Measurements from ENCODE around the gene DIP2C. TPM values are rescaled to one million over a fixed set of nuclear protein-coding genes. Genes with fewer than 3 reads are reported as not detected.
"Not testable (repeated sequence)": the region's sequence is repeated elsewhere in the genome, so short reads cannot be mapped to it uniquely, and the experiment has no call there.

DIP2C gene
- total and polyA plus RNA-seq, 2 donors: 21.0 to 24.3 TPM

- no peaks in the 10 kb centered on the region for H3K36me3 ChIP-seq (ENCODE audit: insufficient read depth)
- no peak overlapping the region for H3K27ac ChIP-seq (ENCODE audit: low read depth)
- no peak overlapping the region for H3K4me3 ChIP-seq (ENCODE audit: low read depth, low read length)
- DNase-seq (ENCODE audit: extremely low spot score): peak; percentile 78
- no peaks in the 10 kb centered on the region for H3K4me1 ChIP-seq (ENCODE audit: insufficient read depth)
- 55% methylated on average over 19 of the region's 19 CpGs for WGBS
These were observed 76.0 kb downstream of the DIP2C start for GRCh38 chr10:613271-614138.

DNA sequence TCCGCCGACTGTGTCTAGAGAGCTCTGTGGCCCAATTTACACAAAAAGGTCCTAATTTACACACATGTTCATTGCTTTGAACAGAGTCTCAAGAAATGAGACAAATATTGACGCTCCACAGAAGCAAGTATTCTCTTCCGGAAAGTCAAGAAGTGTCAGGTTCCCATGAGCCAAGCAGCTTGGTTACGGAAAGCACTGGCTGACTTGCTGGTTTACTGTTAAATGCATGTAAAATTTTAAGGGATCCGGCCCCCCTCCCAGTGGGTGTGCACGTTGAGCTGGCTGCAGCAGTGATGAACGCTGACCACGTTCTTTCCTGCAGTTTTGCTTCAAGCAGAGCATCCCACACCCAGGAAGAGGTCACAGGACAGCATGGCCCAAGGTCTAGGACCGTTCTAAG is 76.8 kb downstream of the DIP2C start:
- DNase-seq (ENCODE audit: extremely low spot score): no peak
- H3K27ac ChIP-seq (ENCODE audit: low read depth): no peak overlapping the region
- 55% methylated on average over 10 of the region's 10 CpGs for WGBS
- H3K4me1 ChIP-seq (ENCODE audit: insufficient read depth): no peaks in the 10 kb centered on the region
- no peak overlapping the region for H3K4me3 ChIP-seq (ENCODE audit: low read depth, low read length)
- H3K36me3 ChIP-seq (ENCODE audit: insufficient read depth): no peaks in the 10 kb centered on the region

DNA sequence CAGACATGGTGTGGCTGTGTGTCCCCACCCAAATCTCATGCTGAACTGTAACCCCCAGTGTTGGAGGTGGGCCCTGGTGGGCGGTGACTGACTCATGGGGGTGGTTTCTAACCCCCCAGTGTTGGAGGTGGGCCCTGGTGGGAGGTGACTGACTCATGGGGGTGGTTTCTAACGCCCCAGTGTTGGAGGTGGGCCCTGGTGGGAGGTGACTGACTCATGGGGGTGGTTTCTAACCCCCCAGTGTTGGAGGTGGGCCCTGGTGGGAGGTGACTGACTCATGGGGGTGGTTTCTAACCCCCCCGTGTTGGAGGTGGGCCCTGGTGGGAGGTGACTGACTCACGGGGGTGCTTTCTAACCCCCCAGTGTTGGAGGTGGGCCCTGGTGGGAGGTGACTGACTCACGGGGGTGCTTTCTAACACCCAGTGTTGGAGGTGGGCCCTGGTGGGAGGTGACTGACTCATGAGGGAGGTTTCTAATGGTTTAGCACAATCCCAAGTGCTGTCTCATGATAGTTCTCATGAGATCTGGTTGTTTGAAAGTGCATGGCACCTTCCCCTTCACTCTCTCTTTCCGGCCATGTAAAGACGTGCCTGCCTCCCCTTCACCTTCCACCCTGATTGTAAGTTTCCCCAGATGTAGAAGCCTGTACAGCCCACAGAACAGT is 78.7 kb downstream of the DIP2C start:
- not testable (repeated sequence) for H3K4me3 ChIP-seq (ENCODE audit: low read depth, low read length); H3K4me1 ChIP-seq (ENCODE audit: insufficient read depth); DNase-seq (ENCODE audit: extremely low spot score); H3K36me3 ChIP-seq (ENCODE audit: insufficient read depth); H3K27ac ChIP-seq (ENCODE audit: low read depth)
- WGBS: 77% methylated on average over 7 of the region's 7 CpGs

DNA sequence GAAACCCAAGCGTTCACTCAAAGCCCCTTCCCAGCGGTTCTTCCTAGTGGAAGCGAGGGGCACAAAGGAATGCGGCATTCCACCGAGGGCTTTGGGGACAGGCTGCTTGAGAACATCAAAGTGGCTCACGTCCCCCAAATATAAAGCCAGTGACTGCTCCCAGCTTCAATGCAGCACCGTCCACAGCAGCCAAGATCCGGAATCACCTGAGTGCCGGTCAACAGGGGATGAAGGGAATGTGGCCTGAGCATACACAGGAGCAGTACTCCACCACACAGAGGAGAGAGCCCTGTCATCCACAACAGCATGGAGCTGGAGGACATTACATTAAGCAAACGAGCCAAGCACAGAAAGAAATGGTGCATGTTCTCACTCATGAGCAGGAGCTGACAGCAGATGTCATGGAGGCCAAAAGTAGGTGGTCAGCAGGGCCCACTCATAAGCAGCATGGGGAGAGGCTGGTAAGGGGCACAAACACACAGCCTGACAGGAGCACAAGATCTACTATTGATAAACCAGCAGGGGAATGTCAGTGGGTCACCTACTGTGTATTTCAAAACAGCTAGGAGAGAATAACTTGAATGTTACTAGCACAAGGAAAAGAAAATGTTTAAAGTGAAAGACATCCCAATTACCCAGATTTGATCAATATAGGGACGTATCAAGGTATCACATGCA is 79.5 kb downstream of the DIP2C start:
- Histone ChIP-seq H3K36me3 (ENCODE audit: insufficient read depth) (no peaks in the 10 kb centered on the region), H3K27ac (ENCODE audit: low read depth) (no peak overlapping the region), H3K4me1 (ENCODE audit: insufficient read depth) (no peaks in the 10 kb centered on the region), H3K4me3 (ENCODE audit: low read depth, low read length) (no peak overlapping the region)
- no peak for DNase-seq (ENCODE audit: extremely low spot score)
- 77% methylated on average over 11 of the region's 11 CpGs for WGBS

DNA sequence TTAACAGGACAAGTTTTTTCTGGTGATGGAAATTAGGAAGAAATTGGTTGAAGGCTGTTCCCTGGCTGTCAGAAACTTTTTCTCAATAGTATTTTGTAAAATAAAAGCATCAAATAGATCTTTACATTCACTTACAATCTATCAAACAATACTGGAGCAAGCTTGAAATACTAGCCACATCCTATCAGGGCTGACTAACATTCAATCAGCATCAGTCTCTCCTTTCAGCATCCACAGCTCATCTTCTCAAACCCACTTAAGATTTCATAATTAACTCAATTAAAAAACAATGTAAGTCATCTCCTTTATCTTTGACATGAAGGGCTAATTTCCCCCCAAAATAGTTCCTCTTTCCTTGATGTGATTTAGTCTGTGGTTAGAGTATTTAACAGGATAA is 80.2 kb downstream of the DIP2C start:
- Histone ChIP-seq H3K36me3 (ENCODE audit: insufficient read depth) (no peaks in the 10 kb centered on the region), H3K4me1 (ENCODE audit: insufficient read depth) (no peaks in the 10 kb centered on the region), H3K27ac (ENCODE audit: low read depth) (no peak overlapping the region), H3K4me3 (ENCODE audit: low read depth, low read length) (no peak overlapping the region)
- DNase-seq (ENCODE audit: extremely low spot score): no peak

DNA sequence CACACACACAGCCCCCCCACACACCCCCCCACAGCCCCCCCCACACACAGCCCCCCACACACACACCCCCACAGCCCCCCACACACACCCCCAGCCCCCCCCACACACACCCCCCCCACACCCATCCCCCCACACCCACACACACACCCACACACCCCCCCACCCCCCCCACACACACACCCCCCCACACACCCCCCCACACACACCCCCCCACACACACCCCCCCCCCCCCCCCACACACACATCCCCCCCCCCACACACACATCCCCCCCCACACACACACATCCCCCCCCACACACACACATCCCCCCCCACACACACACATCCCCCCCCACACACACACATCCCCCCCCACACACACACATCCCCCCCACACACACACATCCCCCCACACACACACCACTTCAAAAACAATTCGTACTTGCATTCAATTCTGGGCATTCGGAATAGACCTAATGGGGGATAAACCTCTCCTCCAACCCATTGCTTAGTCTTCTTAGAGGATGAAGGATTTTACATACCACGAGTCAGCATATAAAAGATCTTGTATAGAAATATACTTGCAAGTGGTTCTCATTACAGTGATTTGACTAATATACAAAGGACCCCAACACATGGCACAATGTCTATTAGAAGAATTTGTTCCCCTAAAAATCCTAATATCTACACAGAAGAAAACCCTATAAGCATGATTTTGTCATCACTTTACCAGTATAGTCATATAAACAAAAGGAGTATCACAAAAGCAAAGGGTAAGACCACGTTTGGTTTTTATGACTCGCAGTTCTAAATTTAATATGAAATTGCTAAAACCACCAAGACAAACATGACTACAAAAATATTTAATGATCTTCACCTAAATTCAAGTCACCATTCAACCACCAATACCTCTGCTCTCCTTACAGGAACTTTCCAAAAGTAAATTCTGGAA is 80.9 kb downstream of the DIP2C start:
- no peak for DNase-seq (ENCODE audit: extremely low spot score)
- H3K36me3 ChIP-seq (ENCODE audit: insufficient read depth): no peaks in the 10 kb centered on the region
- no peak overlapping the region for H3K4me3 ChIP-seq (ENCODE audit: low read depth, low read length)
- WGBS: 45% methylated on average over 5 of the region's 5 CpGs
- H3K4me1 ChIP-seq (ENCODE audit: insufficient read depth): no peaks in the 10 kb centered on the region
- H3K27ac ChIP-seq (ENCODE audit: low read depth): no peak overlapping the region

- no peaks in the 10 kb centered on the region for H3K4me1 ChIP-seq (ENCODE audit: insufficient read depth)
- no peak for DNase-seq (ENCODE audit: extremely low spot score)
- no peak overlapping the region for H3K4me3 ChIP-seq (ENCODE audit: low read depth, low read length)
- no peak overlapping the region for H3K27ac ChIP-seq (ENCODE audit: low read depth)
- no peaks in the 10 kb centered on the region for H3K36me3 ChIP-seq (ENCODE audit: insufficient read depth)
- 89% methylated on average over 14 of the region's 14 CpGs for whole genome bisulfite sequencing
These were observed 81.8 kb downstream of the DIP2C start for GRCh38 chr10:607545-608185.

DNA sequence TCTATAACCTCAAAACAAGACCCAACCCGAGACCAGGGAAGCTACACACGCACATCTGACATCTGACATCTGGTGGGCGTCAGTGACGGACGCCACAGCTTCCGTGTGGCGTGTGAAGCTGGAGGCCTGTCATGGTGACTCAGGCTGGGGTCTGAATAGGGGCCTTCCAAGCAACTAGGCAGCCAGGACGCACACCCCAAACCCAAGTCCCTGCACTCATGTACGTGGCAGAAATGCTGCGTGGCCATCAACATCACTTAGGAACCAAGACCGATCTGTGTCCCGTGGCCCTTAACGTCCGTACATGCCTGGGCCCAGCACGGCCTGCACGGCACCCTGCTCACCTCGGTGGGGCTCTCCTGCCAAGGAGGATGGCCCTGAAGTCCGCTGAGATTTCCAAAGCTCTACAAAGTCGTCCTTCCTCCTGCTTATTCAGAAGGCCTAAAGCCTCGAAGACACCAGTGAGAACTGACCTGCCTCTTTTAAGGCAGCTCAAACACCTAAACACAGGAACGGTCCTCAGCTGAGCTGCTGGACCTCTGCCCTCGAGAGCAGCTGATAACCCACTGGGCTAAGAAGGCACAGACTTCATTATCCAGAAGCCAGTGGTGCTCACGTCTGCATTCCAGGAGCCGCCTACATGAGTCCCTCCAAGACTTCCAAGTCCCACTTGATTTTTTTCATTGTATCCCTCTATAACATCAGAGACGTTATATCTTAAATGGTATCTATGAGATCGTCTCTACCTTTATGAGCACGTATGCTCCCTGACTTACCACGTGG is 82.5 kb downstream of the DIP2C start:
- DNase-seq (ENCODE audit: extremely low spot score): no peak
- no peak overlapping the region for H3K27ac ChIP-seq (ENCODE audit: low read depth)
- H3K4me3 ChIP-seq (ENCODE audit: low read depth, low read length): no peak overlapping the region
- 90% methylated on average over 28 of the region's 28 CpGs for WGBS
- no peaks in the 10 kb centered on the region for H3K4me1 ChIP-seq (ENCODE audit: insufficient read depth)
- H3K36me3 ChIP-seq (ENCODE audit: insufficient read depth): no peaks in the 10 kb centered on the region

DNA sequence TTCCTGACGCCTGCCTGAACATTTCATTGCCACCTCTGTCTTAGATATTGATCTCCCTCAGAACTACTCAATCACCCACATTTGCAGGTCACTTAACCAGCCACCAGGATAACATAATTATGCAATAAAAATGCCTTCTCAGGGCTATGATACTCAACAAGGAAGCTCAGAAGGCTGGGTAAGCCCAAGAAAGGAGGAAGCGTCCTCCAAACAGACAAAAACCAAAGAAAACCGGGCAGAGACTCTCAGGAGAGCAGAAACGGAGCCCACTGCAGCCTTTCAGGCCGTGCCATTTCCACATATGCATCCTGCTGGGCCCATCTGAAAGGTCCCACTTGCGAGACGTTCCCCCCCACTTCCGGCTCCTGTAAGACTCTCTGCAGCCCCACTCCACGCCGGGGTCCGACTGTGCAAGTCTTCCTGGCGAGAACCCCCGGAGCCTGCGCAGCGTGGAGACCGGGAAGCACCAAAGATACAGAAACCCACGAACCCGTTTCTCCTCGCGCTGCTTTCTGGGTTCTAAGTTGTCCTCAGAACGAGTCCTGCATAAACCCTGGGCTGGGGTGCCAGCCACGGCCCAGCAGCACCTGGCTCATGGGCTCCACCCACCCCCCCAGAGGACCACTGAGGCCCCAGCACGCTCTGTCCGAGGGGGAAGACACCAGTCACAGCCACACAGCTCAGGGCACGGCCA is 83.7 kb downstream of the DIP2C start:
- no peak overlapping the region for H3K27ac ChIP-seq (ENCODE audit: low read depth)
- no peaks in the 10 kb centered on the region for H3K4me1 ChIP-seq (ENCODE audit: insufficient read depth)
- no peak overlapping the region for H3K4me3 ChIP-seq (ENCODE audit: low read depth, low read length)
- DNase-seq (ENCODE audit: extremely low spot score): no peak
- 88% methylated on average over 25 of the region's 25 CpGs for WGBS
- no peaks in the 10 kb centered on the region for H3K36me3 ChIP-seq (ENCODE audit: insufficient read depth)

DNA sequence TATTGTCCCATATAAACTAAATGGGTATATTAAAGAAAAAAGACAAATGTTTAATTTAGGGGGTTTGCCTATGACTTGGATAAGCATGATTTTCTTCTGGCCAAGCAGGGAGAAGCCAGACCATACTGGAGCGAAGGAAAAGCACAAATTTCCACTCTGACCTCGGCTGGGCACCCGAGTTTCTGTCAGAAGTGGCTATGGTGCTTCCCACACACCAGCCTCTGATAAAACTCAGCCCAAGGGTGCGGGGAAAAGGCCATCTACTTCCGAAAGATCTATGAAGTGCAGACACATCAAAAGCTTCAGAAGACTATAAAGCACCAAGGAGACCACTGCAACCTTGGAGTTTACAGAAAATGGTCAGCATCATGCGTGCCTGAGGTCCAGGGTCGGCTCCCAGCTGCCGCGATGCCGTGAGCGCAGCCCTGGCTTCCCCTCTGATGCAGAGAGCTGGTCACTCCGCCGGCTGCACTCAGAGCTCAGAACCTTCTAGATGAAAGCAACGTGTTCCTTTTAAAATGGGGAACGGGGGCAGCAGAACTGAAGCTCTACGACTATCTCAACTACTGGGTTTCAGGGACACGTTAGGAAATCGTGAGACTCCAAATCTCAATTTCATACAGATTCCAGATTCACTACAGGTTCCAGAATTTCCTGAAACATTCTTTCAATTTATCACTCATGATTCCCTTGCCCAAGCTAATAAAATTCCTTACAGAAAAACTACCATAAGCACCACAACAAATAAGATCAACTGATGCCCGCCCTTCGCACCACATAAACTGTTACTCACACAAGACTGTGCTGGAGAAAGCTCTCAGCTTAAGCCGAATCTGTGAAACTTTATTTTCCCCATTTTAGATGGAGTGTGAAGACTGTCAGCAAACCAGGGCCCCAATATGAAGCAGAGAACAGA is 84.5 kb downstream of the DIP2C start:
- no peaks in the 10 kb centered on the region for H3K36me3 ChIP-seq (ENCODE audit: insufficient read depth)
- no peak for DNase-seq (ENCODE audit: extremely low spot score)
- WGBS: 71% methylated on average over 21 of the region's 21 CpGs
- H3K27ac ChIP-seq (ENCODE audit: low read depth): no peak overlapping the region
- H3K4me1 ChIP-seq (ENCODE audit: insufficient read depth): no peaks in the 10 kb centered on the region
- H3K4me3 ChIP-seq (ENCODE audit: low read depth, low read length): no peak overlapping the region

GRCh38 chr10:603745-604144 is 85.7 kb downstream of the DIP2C start:
- Histone ChIP-seq H3K4me3 (ENCODE audit: low read depth, low read length) (no peak overlapping the region), H3K4me1 (ENCODE audit: insufficient read depth) (no peaks in the 10 kb centered on the region), H3K36me3 (ENCODE audit: insufficient read depth) (no peaks in the 10 kb centered on the region), H3K27ac (ENCODE audit: low read depth) (no peak overlapping the region)
- WGBS: 75% methylated on average over 6 of the region's 6 CpGs
- DNase-seq (ENCODE audit: extremely low spot score): no peak

All from urinary bladder (tissue), 4 donors.